Fibroblast of skin of right biceps (primary cell): Measurements from ENCODE around the gene PPIL3.
"Not testable (repeated sequence)": the region's sequence is repeated elsewhere in the genome, so short reads cannot be mapped to it uniquely, and the experiment has no call there.

Experiments used
- DNase-seq: peaks from one replicate; pipeline ENCODE4 v3.0.0-alpha.2; 2013

Gene PPIL3

GRCh38 chr2:200888704-200889625 is at the start of gene PPIL3, which contains the start of gene NIF3L1:
TSS of gene PPIL3 (minus strand) at chr2:200889077. CDS start at chr2:200887615, 1,462 bp downstream.
TSS of gene NIF3L1 (plus strand) at chr2:200889371. CDS start at chr2:200891944, 2,573 bp downstream.
- DNase-seq, result peak; percentile 99

DNA sequence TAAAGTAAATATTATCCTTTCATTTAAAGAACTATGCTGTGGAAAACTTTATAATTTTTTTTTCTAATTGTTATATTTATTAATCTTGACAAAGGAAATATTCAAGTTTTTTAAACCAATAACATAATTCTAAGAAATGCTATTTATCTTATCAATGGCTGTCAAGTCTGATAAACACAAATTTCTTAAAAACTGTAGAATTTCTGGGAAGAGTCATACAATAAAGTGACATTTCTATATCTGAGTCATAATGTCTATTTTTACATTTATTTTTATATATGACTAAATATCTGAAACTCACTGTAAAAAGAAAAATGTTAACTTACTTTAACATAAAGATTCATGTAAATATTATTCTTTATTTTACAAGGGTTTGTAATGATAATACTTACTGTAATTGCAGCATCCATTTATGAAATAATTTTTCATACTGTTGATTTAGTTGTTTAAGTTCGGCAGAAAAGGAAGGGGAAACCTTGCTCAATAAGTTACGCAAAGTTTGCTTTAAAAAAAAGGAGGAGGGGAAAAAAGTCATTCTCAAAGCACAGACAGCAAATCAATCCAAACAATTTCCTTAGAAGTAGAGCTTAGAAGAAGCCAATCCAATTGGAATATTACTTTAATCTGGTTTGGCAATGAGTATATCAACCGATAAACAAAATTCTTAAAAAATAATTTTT is 42.2 kb upstream of the PPIL3 start:
- no peak for DNase-seq

DNA sequence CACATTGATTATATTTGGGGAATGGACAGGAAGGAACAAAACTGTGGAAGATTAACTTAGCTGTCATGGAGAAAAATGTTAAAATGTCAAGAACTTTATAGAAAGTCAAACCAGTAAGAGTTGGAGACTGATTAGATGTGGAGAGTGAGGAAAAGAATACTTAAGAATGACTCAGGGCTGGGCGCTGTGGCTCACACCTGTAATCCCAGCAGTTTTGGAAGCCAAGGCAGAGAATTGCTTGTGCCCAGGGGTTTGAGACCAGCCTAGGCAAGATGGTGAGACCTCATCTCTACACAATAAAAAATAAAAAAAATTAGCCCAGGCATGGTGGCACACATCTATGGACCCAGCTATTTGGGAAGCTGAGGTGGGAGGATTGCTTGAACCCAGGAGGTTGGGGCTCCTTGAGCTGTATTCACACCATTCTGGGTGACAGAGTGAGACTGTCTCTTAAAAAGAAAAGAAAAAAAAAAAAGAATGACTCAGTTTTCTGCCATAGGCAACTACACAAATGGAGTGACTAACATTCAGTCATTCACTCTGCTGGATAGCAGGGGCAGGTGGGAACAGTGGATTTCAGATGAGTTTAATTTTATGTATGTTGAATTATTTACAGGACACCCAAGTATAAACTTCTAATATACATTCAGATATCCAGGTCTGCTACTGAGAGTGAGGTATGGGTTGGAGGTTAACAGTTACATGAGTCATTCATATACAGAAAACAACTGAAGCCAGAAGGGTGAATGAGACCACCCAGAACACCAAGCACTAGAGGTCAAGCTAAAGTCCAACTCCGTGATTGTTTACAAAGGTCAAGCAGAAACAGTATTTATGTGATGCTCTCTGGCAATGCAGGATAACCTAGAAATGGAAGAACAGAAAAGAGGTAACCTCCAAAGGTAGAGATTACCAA is 40.7 kb upstream of the PPIL3 start:
- DNase-seq, result no peak

GRCh38 chr2:200922439-200922838 is 33.6 kb upstream of the PPIL3 start:
- no peak for DNase-seq

DNA sequence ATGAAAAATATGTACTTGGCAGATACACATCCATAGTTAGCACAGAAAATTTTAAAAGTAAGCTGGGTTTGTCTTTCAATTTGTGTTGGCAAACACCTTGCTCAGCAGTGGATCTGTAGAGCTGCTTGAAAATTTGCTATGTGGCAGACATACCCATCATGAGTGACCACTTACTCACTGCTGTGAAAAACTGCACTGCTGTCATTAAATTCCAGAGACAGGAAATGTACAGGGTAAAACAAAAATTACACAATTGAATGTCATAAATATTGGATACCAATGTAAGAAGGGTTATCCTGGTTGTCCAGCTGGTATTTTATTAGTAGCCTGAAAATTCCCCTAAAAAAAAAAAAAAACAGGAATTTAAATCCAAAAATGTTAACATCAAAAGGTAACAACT is 24.8 kb upstream of the PPIL3 start:
- DNase-seq, result peak; percentile 69

GRCh38 chr2:200909958-200910357 is 21.1 kb upstream of the PPIL3 start:
- DNase-seq, result no peak

DNA sequence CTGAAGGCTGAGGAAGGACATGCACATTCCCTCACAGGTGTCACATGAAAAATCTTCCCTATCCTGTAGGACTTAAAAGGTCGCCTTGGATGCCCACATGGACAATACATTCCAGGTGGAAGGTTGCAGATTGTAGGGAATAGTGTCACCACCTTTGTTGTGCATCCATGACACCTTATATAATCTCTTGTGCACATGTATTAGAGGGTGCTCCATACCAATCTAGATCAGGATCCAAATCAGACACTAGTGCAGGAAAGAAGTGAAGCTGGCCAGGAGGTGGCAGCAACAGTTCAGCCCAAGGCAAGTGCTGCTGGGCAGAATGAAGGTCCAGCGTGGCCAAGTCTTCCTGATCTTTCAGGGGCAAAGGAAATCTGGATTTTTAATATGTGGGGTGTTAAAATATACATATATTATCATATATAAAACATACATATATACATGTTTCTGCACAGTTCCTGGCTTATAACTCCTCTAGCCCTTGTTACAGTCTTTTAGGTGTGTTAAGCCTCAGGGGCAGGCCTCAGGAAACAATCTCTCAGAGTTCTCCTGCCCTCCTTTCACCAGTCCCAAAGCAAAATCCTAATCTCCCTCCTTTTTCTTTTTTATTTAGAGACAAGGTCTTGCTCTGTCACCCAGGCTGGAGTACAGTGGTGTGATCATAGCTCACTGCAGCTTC is 16.9 kb upstream of the PPIL3 start:
- peak; percentile 51 for DNase-seq

GRCh38 chr2:200901459-200902072 is 12.7 kb upstream of the PPIL3 start:
- peak; percentile 86 for DNase-seq

DNA sequence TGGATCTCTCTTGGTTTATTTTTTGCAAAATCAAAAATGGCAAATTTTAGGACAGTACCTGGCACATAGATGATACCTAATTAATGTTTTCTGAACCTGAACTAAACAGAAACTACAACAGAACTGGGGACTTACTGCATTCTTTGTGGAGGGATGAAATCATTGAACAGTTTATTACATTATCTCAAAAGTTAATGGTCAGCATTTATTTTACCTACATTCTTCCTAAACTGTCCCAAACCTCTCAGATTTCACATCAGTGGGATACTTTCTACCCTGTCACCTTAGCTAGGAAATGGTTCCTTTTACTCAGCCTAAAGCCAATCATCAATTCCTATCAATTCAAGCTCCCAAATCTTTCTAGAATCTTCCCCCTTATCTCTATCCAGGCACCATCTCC is 10.6 kb upstream of the PPIL3 start:
- DNase-seq, result no peak

DNA sequence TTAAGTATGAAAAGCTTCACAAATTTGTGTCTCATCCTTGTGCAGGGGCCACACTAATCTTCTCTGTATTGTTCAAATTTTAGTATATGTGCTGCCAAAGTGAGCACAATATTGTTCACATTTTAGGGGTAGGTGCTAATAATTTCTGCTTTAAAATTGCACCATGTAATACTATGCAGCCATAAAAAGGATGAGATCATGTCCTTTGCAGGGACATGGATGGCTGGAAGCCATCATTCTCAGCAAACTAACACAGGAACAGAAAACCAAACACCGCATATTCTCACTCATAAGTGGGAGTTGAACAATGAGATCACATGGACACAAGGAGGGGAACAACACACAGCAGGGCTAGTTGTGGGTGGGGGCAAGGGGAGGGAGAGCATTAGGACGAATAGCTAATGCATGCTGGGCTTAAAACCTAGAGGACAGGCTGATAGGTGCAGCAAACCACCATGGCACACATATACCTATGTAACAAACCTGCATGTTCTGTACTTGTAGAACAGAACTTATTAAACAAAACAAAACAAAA is 7.1 kb downstream of the PPIL3 start:
- DNase-seq, result not testable (repeated sequence)

DNA sequence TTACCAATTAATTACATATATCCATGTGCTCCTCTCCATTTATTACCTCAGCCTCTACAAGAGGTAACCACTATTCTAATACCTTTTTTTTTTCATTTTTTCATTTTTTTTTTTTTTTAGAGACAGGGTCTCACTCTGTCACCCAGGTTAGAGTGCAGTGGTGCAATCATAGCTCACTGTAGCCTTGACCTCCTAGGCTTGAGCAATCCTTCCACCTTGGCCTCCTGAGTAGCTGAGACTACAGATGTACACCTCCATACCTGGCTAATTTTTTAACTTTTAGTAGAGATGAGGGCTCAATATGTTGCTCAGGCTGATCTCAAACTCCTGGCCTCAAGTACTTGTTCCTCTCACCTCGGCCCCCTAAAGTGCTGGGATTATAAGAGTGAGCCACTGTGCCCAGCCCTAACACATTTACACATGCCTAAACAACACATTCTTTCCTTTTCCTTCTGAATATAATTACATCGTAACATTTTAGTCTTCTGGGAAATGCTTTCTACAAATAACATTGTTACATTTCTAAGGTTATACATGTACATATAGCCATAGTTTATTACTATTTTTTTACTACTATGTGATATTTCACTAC is 10.5 kb downstream of the PPIL3 start:
- DNase-seq, result no peak

DNA sequence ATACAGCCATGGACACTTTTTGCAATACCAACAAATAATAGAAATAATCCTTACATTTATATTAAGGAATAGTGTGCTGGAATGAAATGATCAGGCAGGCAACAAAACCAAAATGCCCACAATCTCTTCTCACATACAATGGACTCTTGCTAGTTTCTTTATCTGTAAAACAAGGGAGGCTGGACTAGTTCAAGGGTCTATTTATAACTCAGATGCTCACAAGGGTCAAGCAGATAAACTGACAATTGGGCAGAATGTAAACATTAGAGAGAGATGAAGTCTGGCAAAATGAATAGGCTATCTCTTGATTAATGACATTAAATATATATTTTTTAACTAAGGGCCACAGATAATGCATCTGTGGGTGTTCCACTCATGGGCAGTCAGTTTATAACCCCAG is 11.4 kb downstream of the PPIL3 start:
- DNase-seq, result no peak

DNA sequence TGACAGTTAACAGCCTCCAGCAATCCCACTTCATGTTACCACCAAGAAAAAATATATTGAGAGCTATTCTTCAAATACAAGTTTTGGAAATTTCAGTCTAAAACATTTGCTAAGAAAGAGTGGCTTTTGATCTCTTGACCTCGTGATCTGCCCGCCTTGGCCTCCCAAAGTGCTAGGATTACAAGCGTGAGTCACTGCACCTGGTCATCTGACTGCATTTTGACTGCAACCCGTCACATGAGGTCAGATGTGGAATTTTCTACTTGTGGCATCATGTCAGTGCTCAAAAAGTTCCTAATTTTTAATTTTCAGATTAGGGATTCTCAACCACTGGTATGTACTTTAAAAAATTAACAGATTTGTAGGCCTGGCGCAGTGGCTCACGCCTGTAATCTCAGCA is 15.3 kb downstream of the PPIL3 start:
- no peak for DNase-seq

GRCh38 chr2:200871151-200871550 is 17.7 kb downstream of the PPIL3 start:
- no peak for DNase-seq

GRCh38 chr2:200869014-200869413 is 19.9 kb downstream of the PPIL3 start:
- DNase-seq, result no peak

- peak; percentile 94 for DNase-seq
These were observed 24.5 kb downstream of the PPIL3 start, which contains the start of gene CLK1 for GRCh38 chr2:200864176-200865034. TSS of gene CLK1 (minus strand) at chr2:200864658. CDS start at chr2:200861862, 2,796 bp downstream.

DNA sequence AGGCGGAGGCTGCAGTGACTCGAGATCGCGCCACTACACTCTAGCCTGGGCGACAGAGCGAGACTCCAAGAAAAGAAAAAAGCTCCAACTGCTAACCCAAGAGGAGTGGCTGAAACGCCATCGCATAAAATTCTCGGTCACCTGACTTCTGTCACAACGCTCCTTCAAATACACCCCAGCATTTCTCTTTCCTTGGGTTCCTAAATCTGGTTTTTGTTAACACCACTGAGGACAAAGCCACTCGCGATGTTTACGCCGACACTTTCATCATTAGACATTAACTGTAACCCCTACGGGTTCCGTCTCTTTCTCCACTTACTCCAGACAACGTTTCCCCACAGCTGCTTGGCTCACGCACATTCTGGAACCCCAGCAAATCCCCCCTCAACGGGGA is 25.1 kb downstream of the PPIL3 start:
- DNase-seq, result no peak

DNA sequence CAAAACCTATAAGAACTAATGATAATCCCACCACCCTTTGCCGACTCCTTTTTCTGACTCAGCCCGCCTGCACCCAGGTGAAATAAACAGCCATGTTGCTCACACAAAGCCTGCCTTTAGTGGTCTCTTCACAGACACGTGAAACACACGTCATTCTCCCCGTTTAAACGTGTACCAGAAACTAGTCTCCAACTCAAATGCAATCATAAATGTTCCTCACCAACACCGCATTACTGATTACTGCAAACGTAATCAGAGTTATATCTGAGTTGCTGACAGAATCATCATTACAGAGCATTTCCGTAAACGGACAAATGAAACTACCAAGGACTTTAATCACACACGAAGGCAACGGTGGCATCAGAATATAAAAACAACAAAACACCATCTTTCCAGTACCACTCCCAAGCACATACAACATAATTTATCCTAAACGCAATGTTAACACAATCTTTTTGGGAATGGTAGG is 26.3 kb downstream of the PPIL3 start:
- peak; percentile 68 for DNase-seq

DNA sequence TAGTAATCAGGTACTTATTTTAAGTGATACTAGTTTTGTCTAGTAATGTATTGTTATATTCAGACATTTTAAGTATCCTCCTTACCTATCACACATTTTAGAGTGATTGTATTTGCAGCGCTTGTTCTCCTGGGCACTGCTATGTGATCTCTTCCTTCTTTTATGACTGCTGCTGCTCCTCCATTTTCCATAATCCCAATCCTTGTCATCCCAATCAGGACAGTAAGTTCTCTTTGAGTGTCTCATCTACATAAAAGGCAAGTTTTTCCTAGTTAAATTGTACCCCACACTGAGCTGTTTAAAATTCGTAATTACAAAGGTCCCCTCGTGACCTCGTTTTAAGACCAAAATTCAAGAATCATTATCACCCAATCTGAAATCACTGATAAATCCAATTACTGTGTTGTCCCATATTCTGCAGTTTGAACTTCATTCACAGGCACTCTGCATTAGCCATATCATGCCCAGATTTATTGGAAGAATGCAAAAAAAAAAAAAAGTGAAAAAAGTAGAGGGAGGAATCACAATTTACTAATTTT is 27.2 kb downstream of the PPIL3 start:
- DNase-seq, result no peak
